Activated effector memory CD4-positive, alpha-beta T cell treated with anti-CD3 and anti-CD28 coated beads, Interleukin-2, amount 50 U/mL, for 16 hours (primary cell): Measurements from ENCODE around the gene DGAT2.
"Not testable (repeated sequence)": the region's sequence is repeated elsewhere in the genome, so short reads cannot be mapped to it uniquely, and the experiment has no call there.

Source experiments
- DNase-seq: peaks from one replicate; pipeline ENCODE4 v3.0.0-alpha.2; 2020

The DGAT2 gene

GRCh38 chr11:75754933-75755332 is 13.6 kb upstream of the DGAT2 start:
- DNase-seq, result not testable (repeated sequence)

GRCh38 chr11:75757651-75758050 is 10.9 kb upstream of the DGAT2 start:
- no peak for DNase-seq

- DNase-seq, result no peak
These were observed 8.7 kb upstream of the DGAT2 start for GRCh38 chr11:75759832-75760231.

- no peak for DNase-seq
These were observed 8.3 kb upstream of the DGAT2 start for GRCh38 chr11:75760243-75760642.

GRCh38 chr11:75760710-75761493 is 7.7 kb upstream of the DGAT2 start:
- no peak for DNase-seq

GRCh38 chr11:75762158-75762557 is 6.4 kb upstream of the DGAT2 start:
- no peak for DNase-seq

- DNase-seq, result no peak
These were observed 5.7 kb upstream of the DGAT2 start for GRCh38 chr11:75762885-75763284.

GRCh38 chr11:75763846-75764245 is 4.7 kb upstream of the DGAT2 start:
- no peak for DNase-seq

GRCh38 chr11:75765116-75765515 is 3.5 kb upstream of the DGAT2 start:
- DNase-seq, result peak; percentile 53

GRCh38 chr11:75766443-75767227 is 1.9 kb upstream of the DGAT2 start:
- DNase-seq, result no peak

GRCh38 chr11:75767228-75767572 is 1.4 kb upstream of the DGAT2 start:
- DNase-seq, result no peak

- no peak for DNase-seq
These were observed 826 bp upstream of the DGAT2 start for GRCh38 chr11:75767793-75768111.

GRCh38 chr11:75768909-75769771 is 562 bp downstream of the DGAT2 start:
- DNase-seq, result no peak

GRCh38 chr11:75770102-75770501 is 1.5 kb downstream of the DGAT2 start:
- DNase-seq, result peak; percentile 54

GRCh38 chr11:75771646-75772410 is 3.2 kb downstream of the DGAT2 start:
- DNase-seq, result no peak

GRCh38 chr11:75773595-75774353 is 5.2 kb downstream of the DGAT2 start:
- no peak for DNase-seq

- no peak for DNase-seq
These were observed 6.5 kb downstream of the DGAT2 start for GRCh38 chr11:75775056-75775455.

- DNase-seq, result no peak
These were observed 8.0 kb downstream of the DGAT2 start for GRCh38 chr11:75776546-75776945.

GRCh38 chr11:75777461-75778110 is 9.0 kb downstream of the DGAT2 start:
- no peak for DNase-seq

GRCh38 chr11:75778962-75779361 is 10.4 kb downstream of the DGAT2 start:
- DNase-seq, result no peak

GRCh38 chr11:75779960-75780359 is 11.4 kb downstream of the DGAT2 start:
- DNase-seq, result no peak
